Keratinocyte (primary cell): ENCODE data around the gene POLR3G. TPM values are rescaled to one million over a fixed set of nuclear protein-coding genes. Genes with fewer than 3 reads are reported as not detected.

Experiments
- DNase-seq: peaks from one replicate; pipeline ENCODE4 v3.0.0-alpha.2; 2011; ENCODE audit warnings: low read depth, missing footprints, low spot score
- FAIRE-seq: peaks from 2 replicates; lab custom pipeline; 2011; peaks lifted over from hg19 to GRCh38; lab: Jason Lieb, UNC
- H2AFZ ChIP-seq: 2 replicates; pipeline ENCODE4 v1.6.0; 2012; ENCODE audit warnings: low read length, control low read depth, inconsistent platforms; ENCODE audit not compliant: control insufficient read depth
- H3K27ac ChIP-seq: 2 replicates; pipeline ENCODE4 v1.5.1; 2011; ENCODE audit warnings: low read length; ENCODE audit not compliant: control insufficient read depth, insufficient read depth
- H3K27me3 ChIP-seq: 3 replicates; pipeline ENCODE4 v1.6.0; 2011; ENCODE audit warnings: low read length; ENCODE audit not compliant: control insufficient read depth, insufficient read depth; ENCODE audit errors: extremely low read depth
- H3K36me3 ChIP-seq, 2 experiments: 2 replicates in 1 of 2; 3 replicates in 1 of 2; pipeline ENCODE4 v1.5.1; 2011; ENCODE audit warnings: low read length in 2 of 2, mild to moderate bottlenecking in 1 of 2; ENCODE audit not compliant: control insufficient read depth in 2 of 2, insufficient read depth in 2 of 2; ENCODE audit errors: extremely low read depth in 1 of 2
- H3K4me1 ChIP-seq: 3 replicates; pipeline ENCODE4 v1.5.1; 2011; ENCODE audit warnings: low read length; ENCODE audit not compliant: control insufficient read depth, insufficient read depth; ENCODE audit errors: extremely low read depth
- H3K4me2 ChIP-seq: 3 replicates; pipeline ENCODE4 v1.6.0; 2011; ENCODE audit warnings: low read depth, low read length; ENCODE audit not compliant: control insufficient read depth, insufficient read depth; ENCODE audit errors: extremely low read depth
- H3K4me3 ChIP-seq, 3 experiments: fragments of 200-600 bp in 1 of 3; sonication (generic) in 1 of 3; 2 replicates in 2 of 3; 3 replicates in 1 of 3; pipeline ENCODE4 v1.5.1; 2011 to 2016; ENCODE audit warnings: low read length in 3 of 3, mild to moderate bottlenecking in 3 of 3, control low read depth in 2 of 3, inconsistent platforms in 1 of 3, low read depth in 1 of 3, mixed read lengths in 1 of 3, mixed run types in 1 of 3, moderate library complexity in 1 of 3; ENCODE audit not compliant: control insufficient read depth in 2 of 3, insufficient read depth in 2 of 3; ENCODE audit errors: extremely low read depth in 1 of 3
- H3K79me2 ChIP-seq: 2 replicates; pipeline ENCODE4 v1.6.0; 2012; ENCODE audit warnings: low read length; ENCODE audit not compliant: control insufficient read depth, insufficient read depth
- H3K9ac ChIP-seq: 3 replicates; pipeline ENCODE4 v1.6.0; 2011; ENCODE audit warnings: low read length; ENCODE audit not compliant: control insufficient read depth, insufficient read depth; ENCODE audit errors: extremely low read depth
- H3K9me1 ChIP-seq: 3 replicates; pipeline ENCODE4 v1.6.0; 2011; ENCODE audit warnings: low read length; ENCODE audit not compliant: control insufficient read depth, insufficient read depth; ENCODE audit errors: extremely low read depth
- H3K9me3 ChIP-seq: 2 replicates; pipeline ENCODE4 v1.5.1; 2012; ENCODE audit warnings: low read depth, low read length; ENCODE audit not compliant: control insufficient read depth
- H4K20me1 ChIP-seq: 3 replicates; pipeline ENCODE4 v1.6.0; 2011; ENCODE audit warnings: low read length; ENCODE audit not compliant: control insufficient read depth, insufficient read depth; ENCODE audit errors: extremely low read depth
- CTCF ChIP-seq, 3 experiments: IDR thresholded peaks in 1 of 3; conservative IDR thresholded peaks in 1 of 3; optimal IDR thresholded peaks in 1 of 3; 2 replicates in 2 of 3; 3 replicates in 1 of 3; pipeline versions ENCODE3 to v1.5.1; 2011; ENCODE audit warnings: low read length in 3 of 3, mild to moderate bottlenecking in 3 of 3, moderate library complexity in 2 of 3, control low read depth in 1 of 3, inconsistent platforms in 1 of 3; ENCODE audit not compliant: insufficient read depth in 2 of 3; ENCODE audit errors: extremely low read depth in 1 of 3
- EZH2 ChIP-seq: IDR thresholded peaks from one replicate; pipeline ENCODE4 v1.6.1; 2012; ENCODE audit warnings: inconsistent platforms, mild to moderate bottlenecking, low read length, moderate library complexity
- dilution Hi-C: fragments of 300-500 bp; cut with MboI; formaldehyde crosslinking; loops from one replicate; pipeline ENCODE4 v1.7.0; 2020; ENCODE audit warnings: low sequenced_read_pairs; ENCODE audit not compliant: extremely low pct_ligation_motif_present
- polyA plus RNA-seq, 5 experiments: library from polyadenylated mRNA; depleted of rRNA in 3 of 5; stranded (reverse) in 3 of 5; stranded (forward) in 1 of 5; unstranded in 1 of 5; fragments of >200 nt; gene quantifications; 1 replicate in 1 of 5; 2 replicates in 3 of 5; 3 replicates in 1 of 5; pipeline versions ENCODE4 v1.2.1 to v1.2.3, GENCODE V29; 2011 to 2012; ENCODE audit warnings: missing spikeins in 2 of 5, low read depth in 1 of 5, low replicate concordance in 1 of 5

POLR3G gene
- polyA plus RNA-seq, 1 donor (not counting 4 experiments of a cell fraction or from before 2014, with no cell fraction given): 27.0 TPM

- no peak for FAIRE-seq
- DNase-seq: no peak
Measured at GRCh38 chr5:90440644-90441043, 34.0 kb upstream of the POLR3G start.

GRCh38 chr5:90446961-90447360, 27.7 kb upstream of the POLR3G start:
- no peaks in the 10 kb centered on the region for H4K20me1 ChIP-seq
- H2AFZ ChIP-seq: no peak overlapping the region
- no peak for FAIRE-seq
- no peaks in the 10 kb centered on the region for H3K9me1 ChIP-seq
- no peak for TF ChIP-seq EZH2
- no peak for TF ChIP-seq CTCF (optimal IDR thresholded peaks at IDR 0.05 in 1 of 3, IDR thresholded peaks at IDR 0.05 in 1 of 3, conservative IDR thresholded peaks at IDR 0.05 in 1 of 3; ENCODE audit: extremely low read depth in 1 of 3, insufficient read depth in 2 of 3, low read length in 3 of 3)
- no peak overlapping the region for H3K27ac ChIP-seq
- no peak for DNase-seq
- no peak overlapping the region for H3K4me3 ChIP-seq
- no peaks in the 10 kb centered on the region for H3K36me3 ChIP-seq
- H3K9ac ChIP-seq: no peak overlapping the region
- dilution Hi-C loops: no loop called here
- no peaks in the 10 kb centered on the region for H3K27me3 ChIP-seq
- no peaks in the 10 kb centered on the region for H3K9me3 ChIP-seq
- H3K79me2 ChIP-seq: no peaks in the 10 kb centered on the region
- no peaks in the 10 kb centered on the region for H3K4me1 ChIP-seq
- H3K4me2 ChIP-seq: no peak overlapping the region

More at GRCh38 chr5:90440644-90441043, 34.0 kb upstream of the POLR3G start:
- Histone ChIP-seq H3K4me3 (no peak overlapping the region), H3K9me3 (no peaks in the 10 kb centered on the region), H3K9ac (no peak overlapping the region), H3K4me2 (no peak overlapping the region), H3K36me3 (no peaks in the 10 kb centered on the region), H3K4me1 (no peaks in the 10 kb centered on the region), H3K27me3 (no peaks in the 10 kb centered on the region), H3K27ac (no peak overlapping the region), H2AFZ (peak overlapping the region; percentile 5), H3K9me1 (no peaks in the 10 kb centered on the region), H3K79me2 (no peaks in the 10 kb centered on the region), H4K20me1 (no peaks in the 10 kb centered on the region)
- dilution Hi-C loops: no loop called here
- TF ChIP-seq EZH2 (no peak), CTCF (optimal IDR thresholded peaks at IDR 0.05 in 1 of 3, IDR thresholded peaks at IDR 0.05 in 1 of 3, conservative IDR thresholded peaks at IDR 0.05 in 1 of 3; ENCODE audit: extremely low read depth in 1 of 3, insufficient read depth in 2 of 3, low read length in 3 of 3) (no peak)
